ENCODE results near the gene COL13A1. TPM values are rescaled to one million over a fixed set of nuclear protein-coding genes. Genes with fewer than 3 reads are reported as not detected.

The COL13A1 gene
- total RNA-seq, 4 donors from 2014 or later: 0.19 to 6.9 (median 2.4) TPM

- Histone ChIP-seq H3K27ac (no peak overlapping the region), H3K36me3 (no peaks in the 10 kb centered on the region), H3K27me3 (no peaks in the 10 kb centered on the region), H3K9me3 (no peaks in the 10 kb centered on the region), H3K4me1 (peaks cover 13 to 20% of the 10 kb centered on the region in 2 donors), H3K4me3 (no peak overlapping the region)
- intact Hi-C loops (cut with DNase I; ENCODE audit: low total_unique reads) (no loop called here), in situ Hi-C loops (cut with MboI; ENCODE audit: low sequenced_read_pairs in 4 of 4) (no loop called here)
- no peak for DNase-seq
- TF ChIP-seq POLR2A (IDR thresholded peaks at IDR 0.05) (no peak), CTCF (IDR thresholded peaks at IDR 0.05 in 4 of 5, conservative IDR thresholded peaks at IDR 0.05 in 1 of 5) (no peak)
- no peak for ATAC-seq
These were observed 39.1 kb downstream of the COL13A1 start for GRCh38 chr10:69840773-69841172.

GRCh38 chr10:69842020-69842419, 40.3 kb downstream of the COL13A1 start:
- Histone ChIP-seq H3K9me3 (no peaks in the 10 kb centered on the region), H3K27me3 (no peaks in the 10 kb centered on the region), H3K4me3 (no peak overlapping the region), H3K27ac (no peak overlapping the region), H3K4me1 (peaks cover 26 to 30% of the 10 kb centered on the region in 2 donors), H3K36me3 (no peaks in the 10 kb centered on the region)
- in situ Hi-C loops (cut with MboI; ENCODE audit: low sequenced_read_pairs in 4 of 4): no loop called here
- intact Hi-C loops (cut with DNase I; ENCODE audit: low total_unique reads): no loop called here
- no peak for TF ChIP-seq POLR2A (IDR thresholded peaks at IDR 0.05)
- no peak for TF ChIP-seq CTCF (IDR thresholded peaks at IDR 0.05 in 4 of 5, conservative IDR thresholded peaks at IDR 0.05 in 1 of 5)
- ATAC-seq (no peak), DNase-seq (no peak)

- ATAC-seq (no peak), DNase-seq (no peak)
- no peaks in the 10 kb centered on the region for H3K27me3 ChIP-seq
- no peaks in the 10 kb centered on the region for H3K9me3 ChIP-seq
- no peak for TF ChIP-seq POLR2A (IDR thresholded peaks at IDR 0.05)
- TF ChIP-seq CTCF (IDR thresholded peaks at IDR 0.05 in 4 of 5, conservative IDR thresholded peaks at IDR 0.05 in 1 of 5): no peak
- in situ Hi-C loops (cut with MboI; ENCODE audit: low sequenced_read_pairs in 4 of 4): no loop called here
- H3K36me3 ChIP-seq: no peaks in the 10 kb centered on the region
- peaks cover 28 to 32% of the 10 kb centered on the region in 2 donors for H3K4me1 ChIP-seq
- intact Hi-C loops (cut with DNase I; ENCODE audit: low total_unique reads): no loop called here
- no peak overlapping the region for H3K4me3 ChIP-seq
- no peak overlapping the region for H3K27ac ChIP-seq
These were observed 41.2 kb downstream of the COL13A1 start for GRCh38 chr10:69842882-69843281.

GRCh38 chr10:69843923-69844322, 42.2 kb downstream of the COL13A1 start:
- H3K9me3 ChIP-seq: no peaks in the 10 kb centered on the region
- no peaks in the 10 kb centered on the region for H3K36me3 ChIP-seq
- in situ Hi-C loops (cut with MboI; ENCODE audit: low sequenced_read_pairs in 4 of 4): no loop called here
- DNase-seq (no peak), ATAC-seq (no peak)
- peaks cover 34 to 35% of the 10 kb centered on the region in 2 donors for H3K4me1 ChIP-seq
- H3K4me3 ChIP-seq: no peak overlapping the region
- H3K27ac ChIP-seq: no peak overlapping the region
- intact Hi-C loops (cut with DNase I; ENCODE audit: low total_unique reads): no loop called here
- TF ChIP-seq POLR2A (IDR thresholded peaks at IDR 0.05): no peak
- TF ChIP-seq CTCF (IDR thresholded peaks at IDR 0.05 in 4 of 5, conservative IDR thresholded peaks at IDR 0.05 in 1 of 5): no peak
- H3K27me3 ChIP-seq: no peaks in the 10 kb centered on the region

- TF ChIP-seq CTCF (IDR thresholded peaks at IDR 0.05 in 4 of 5, conservative IDR thresholded peaks at IDR 0.05 in 1 of 5) (no peak), POLR2A (IDR thresholded peaks at IDR 0.05) (no peak)
- no peaks in the 10 kb centered on the region for H3K9me3 ChIP-seq
- no peaks in the 10 kb centered on the region for H3K27me3 ChIP-seq
- H3K36me3 ChIP-seq: no peaks in the 10 kb centered on the region
- in situ Hi-C loops (cut with MboI; ENCODE audit: low sequenced_read_pairs in 4 of 4): no loop called here
- H3K27ac ChIP-seq: peak overlapping the region in 1 of 4 donors; percentile 81
- DNase-seq: no peak
- intact Hi-C loops (cut with DNase I; ENCODE audit: low total_unique reads): no loop called here
- no peak for ATAC-seq
- peaks cover 34 to 35% of the 10 kb centered on the region in 2 donors for H3K4me1 ChIP-seq
- H3K4me3 ChIP-seq: no peak overlapping the region
These were observed 43.0 kb downstream of the COL13A1 start for GRCh38 chr10:69844698-69845097.
